Endothelial cell of umbilical vein (primary cell): Measurements from ENCODE around the gene CNGA4. TPM values are rescaled to one million over a fixed set of nuclear protein-coding genes. Genes with fewer than 3 reads are reported as not detected.

Experiments
- BruUV-seq: library from RNA; stranded (reverse); fragments of 400-500 nt; replicated peaks from 2 replicates; lab custom pipeline; 2021; lab: Mats Ljungman, UMichigan
- CTCF ChIA-PET: fragments of 300-600, 350-600 bp; sonication (Branson Sonifier 250); formaldehyde crosslinking; loops from one replicate; lab custom pipeline; 2021; ENCODE audit warnings: antibody characterized with exemption, inconsistent platforms; lab: Charles Lee
- POLR2A ChIA-PET: fragments of 300-600, 350-600 bp; sonication (Branson Sonifier 250); formaldehyde crosslinking; loops from one replicate; lab custom pipeline; 2021; ENCODE audit warnings: antibody characterized with exemption, inconsistent platforms; lab: Charles Lee
- DNase-seq: peaks from one replicate; pipeline ENCODE4 v3.0.0-alpha.2; 2011; ENCODE audit warnings: low read depth, low spot score
- FAIRE-seq: peaks from 2 replicates; lab custom pipeline; 2011; peaks lifted over from hg19 to GRCh38; lab: Jason Lieb, UNC
- H2AFZ ChIP-seq: 2 replicates; pipeline ENCODE4 v1.6.0; 2012; ENCODE audit warnings: low read depth, low read length, control low read depth, inconsistent platforms
- H3K27ac ChIP-seq: 2 replicates; pipeline ENCODE4 v1.5.1; 2011; ENCODE audit warnings: low read depth, mild to moderate bottlenecking, control low read depth, low read length, moderate library complexity; ENCODE audit not compliant: insufficient read depth
- H3K27me3 ChIP-seq, 2 experiments: 2 replicates each; pipeline versions ENCODE4 v1.6.0 to v1.6.1; 2011; ENCODE audit warnings: low read length in 2 of 2, mixed read lengths in 1 of 2; ENCODE audit not compliant: control insufficient read depth in 2 of 2, insufficient read depth in 2 of 2
- H3K36me3 ChIP-seq, 2 experiments: 2 replicates in 1 of 2; 3 replicates in 1 of 2; pipeline ENCODE4 v1.5.1; 2011; ENCODE audit warnings: low read length in 2 of 2, mild to moderate bottlenecking in 1 of 2, moderate library complexity in 1 of 2; ENCODE audit not compliant: control insufficient read depth in 2 of 2, insufficient read depth in 2 of 2; ENCODE audit errors: extremely low read depth in 1 of 2
- H3K4me1 ChIP-seq: 3 replicates; pipeline ENCODE4 v1.5.1; 2011; ENCODE audit warnings: mild to moderate bottlenecking, low read length; ENCODE audit not compliant: control insufficient read depth, insufficient read depth; ENCODE audit errors: extremely low read depth
- H3K4me2 ChIP-seq: 2 replicates; pipeline ENCODE4 v1.6.1; 2011; ENCODE audit warnings: low read length, control low read depth, mixed read lengths; ENCODE audit not compliant: insufficient read depth
- H3K4me3 ChIP-seq, 3 experiments: fragments of 200-600 bp in 1 of 3; sonication (generic), shearing (Covaris generic) in 1 of 3; replicated peaks in 1 of 3; 2 replicates each; pipeline ENCODE4 v1.5.1; 2011 to 2016; ENCODE audit warnings: control low read depth in 3 of 3, low read length in 3 of 3, mild to moderate bottlenecking in 2 of 3, inconsistent platforms in 1 of 3, low read depth in 1 of 3, moderate library complexity in 1 of 3; ENCODE audit not compliant: insufficient read depth in 1 of 3
- H3K79me2 ChIP-seq: 2 replicates; pipeline ENCODE4 v1.6.0; 2012; ENCODE audit warnings: low read length, inconsistent platforms; ENCODE audit not compliant: control insufficient read depth, insufficient read depth
- H3K9ac ChIP-seq: replicated peaks from 2 replicates; pipeline ENCODE3; 2011; ENCODE audit warnings: low read length, control low read depth; ENCODE audit not compliant: insufficient read depth; ENCODE audit errors: extremely low read depth
- H3K9me1 ChIP-seq: replicated peaks from 3 replicates; pipeline ENCODE4 v1.6.0; 2011; ENCODE audit warnings: mild to moderate bottlenecking, low read length; ENCODE audit not compliant: control insufficient read depth, insufficient read depth; ENCODE audit errors: extremely low read depth
- H3K9me3 ChIP-seq: replicated peaks from 2 replicates; pipeline ENCODE4 v1.5.1; 2012; ENCODE audit warnings: low read length, inconsistent platforms; ENCODE audit not compliant: control insufficient read depth, insufficient read depth
- H4K20me1 ChIP-seq: replicated peaks from 2 replicates; pipeline ENCODE3; 2011; ENCODE audit warnings: mild to moderate bottlenecking, low read length; ENCODE audit not compliant: control insufficient read depth, insufficient read depth; ENCODE audit errors: extremely low read depth
- EZH2 ChIP-seq: IDR thresholded peaks from 2 replicates; pipeline ENCODE4 v1.6.1; 2012; ENCODE audit warnings: borderline replicate concordance, low read depth, mild to moderate bottlenecking, moderate library complexity, low read length, inconsistent platforms; ENCODE audit not compliant: severe bottlenecking
- FOS ChIP-seq: IDR thresholded peaks from 2 replicates; pipeline ENCODE4 v1.6.1; 2011; ENCODE audit warnings: mild to moderate bottlenecking, low read length, moderate library complexity, borderline replicate concordance; ENCODE audit not compliant: insufficient read depth
- JUN ChIP-seq: IDR thresholded peaks from 2 replicates; pipeline ENCODE4 v1.6.1; 2011; ENCODE audit warnings: borderline replicate concordance, low read depth; ENCODE audit not compliant: insufficient read length, insufficient read depth
- MAX ChIP-seq: IDR thresholded peaks from 2 replicates; pipeline ENCODE4 v1.6.1; 2011; ENCODE audit not compliant: insufficient read depth, insufficient read length
- POLR2A ChIP-seq: IDR thresholded peaks from 2 replicates; pipeline ENCODE4 v1.6.1; 2012; ENCODE audit warnings: low read depth, mild to moderate bottlenecking, control low read depth, low read length
- POLR2AphosphoS5 ChIP-seq: IDR thresholded peaks from 2 replicates; pipeline ENCODE4 v1.6.1; 2012; ENCODE audit warnings: low read depth, mild to moderate bottlenecking, control low read depth, low read length, moderate library complexity; ENCODE audit not compliant: insufficient read depth
- dilution Hi-C: fragments of 300-500 bp; cut with MboI; formaldehyde crosslinking; loops from one replicate; pipeline ENCODE4 v1.15.0; 2019; ENCODE audit warnings: low sequenced_read_pairs; ENCODE audit not compliant: extremely low pct_ligation_motif_present
- intact Hi-C: fragments of 100-400 bp; cut with micrococcal nuclease; formaldehyde crosslinking; loops from one replicate; pipeline ENCODE4 v1.10.0; 2022
- polyA plus RNA-seq, 4 experiments: library from polyadenylated mRNA; depleted of rRNA in 3 of 4; stranded (reverse) in 3 of 4; unstranded in 1 of 4; fragments of >200 nt; gene quantifications; 2 replicates each; pipeline versions ENCODE4 v1.2.1 to v1.2.3, GENCODE V29; 2011 to 2012; ENCODE audit warnings: missing spikeins in 1 of 4
- total RNA-seq: library from RNA; stranded (reverse); gene quantifications from 2 replicates; pipeline ENCODE4 v1.2.3, GENCODE V29; 2021

CNGA4 gene
- total and polyA plus RNA-seq, 2 donors (not counting 3 experiments of a cell fraction or from before 2014, with no cell fraction given): 0.11 TPM; not detected in 1

GRCh38 chr11:6284250-6284649 lies 45.4 kb downstream of the CNGA4 start:
- no peak for TF ChIP-seq JUN
- no peak for TF ChIP-seq POLR2A
- intact Hi-C loops (no loop called here), dilution Hi-C loops (no loop called here)
- no peak overlapping the region for H3K4me3 ChIP-seq
- POLR2A ChIA-PET: no interaction called here
- no peak overlapping the region for H2AFZ ChIP-seq
- no peaks in the 10 kb centered on the region for H3K79me2 ChIP-seq
- no peaks in the 10 kb centered on the region for H3K9me1 ChIP-seq
- H3K9me3 ChIP-seq: no peaks in the 10 kb centered on the region
- no peaks in the 10 kb centered on the region for H4K20me1 ChIP-seq
- no peaks in the 10 kb centered on the region for H3K36me3 ChIP-seq
- no peak for FAIRE-seq
- H3K9ac ChIP-seq: no peak overlapping the region
- CTCF ChIA-PET: interaction anchor here (3.7 kb wide), 1 partner anchor 79 kb away, joined by 39 read pairs; no protein-coding TSS in a partner anchor
- no peak for DNase-seq
- no peak overlapping the region for H3K4me2 ChIP-seq
- H3K27me3 ChIP-seq: peaks cover 18 to 30% of the 10 kb centered on the region in 2 experiments
- no peak overlapping the region for H3K27ac ChIP-seq
- no TSS peak for BruUV-seq
- H3K4me1 ChIP-seq: no peaks in the 10 kb centered on the region

GRCh38 chr11:6285019-6285418 lies 46.1 kb downstream of the CNGA4 start:
- CTCF ChIA-PET: interaction anchor here (3.7 kb wide), 1 partner anchor 78 kb away, joined by 39 read pairs; no protein-coding TSS in a partner anchor
- H3K9ac ChIP-seq: no peak overlapping the region
- no peak for DNase-seq
- H3K4me2 ChIP-seq: no peak overlapping the region
- no peaks in the 10 kb centered on the region for H3K79me2 ChIP-seq
- no peaks in the 10 kb centered on the region for H3K36me3 ChIP-seq
- no peak overlapping the region for H3K27ac ChIP-seq
- peaks cover 22 to 34% of the 10 kb centered on the region in 2 experiments for H3K27me3 ChIP-seq
- TF ChIP-seq POLR2AphosphoS5 (no peak), FOS (no peak), EZH2 (no peak), MAX (no peak)
- no peaks in the 10 kb centered on the region for H3K9me3 ChIP-seq
- no peaks in the 10 kb centered on the region for H3K4me1 ChIP-seq
- POLR2A ChIA-PET: no interaction called here
- dilution Hi-C loops (no loop called here), intact Hi-C loops (no loop called here)
- no peak overlapping the region for H3K4me3 ChIP-seq
- H3K9me1 ChIP-seq: no peaks in the 10 kb centered on the region
- FAIRE-seq: no peak
- no peak overlapping the region for H2AFZ ChIP-seq
- no TSS peak for BruUV-seq
- no peaks in the 10 kb centered on the region for H4K20me1 ChIP-seq

Other genes with a start within 250 kb of the CNGA4 start
- gene OR56A4, start 232.1 kb upstream of the CNGA4 start, total RNA-seq: not detected in 2 replicates
- gene OR56A4, start 232.1 kb upstream of the CNGA4 start, polyA plus RNA-seq: not detected in 2 replicates
- not detected in 2 replicates for gene OR56A1, start 208.3 kb upstream of the CNGA4 start, total RNA-seq
- not detected in 2 replicates for gene OR56A1, start 208.3 kb upstream of the CNGA4 start, polyA plus RNA-seq
- gene OR56B4, start 131.4 kb upstream of the CNGA4 start, total RNA-seq: not detected in 2 replicates
- gene OR56B4, start 131.4 kb upstream of the CNGA4 start, polyA plus RNA-seq: not detected in 2 replicates
- not detected in 2 replicates for gene OR52B2, start 68.8 kb upstream of the CNGA4 start, total RNA-seq
- not detected in 2 replicates for gene OR52B2, start 68.8 kb upstream of the CNGA4 start, polyA plus RNA-seq
- gene OR52W1, start 39.9 kb upstream of the CNGA4 start, total RNA-seq: not detected in 2 replicates
- gene OR52W1, start 39.9 kb upstream of the CNGA4 start, polyA plus RNA-seq: not detected in 2 replicates
- gene C11orf42, start 33.5 kb upstream of the CNGA4 start, total RNA-seq: not detected in 2 replicates
- gene C11orf42, start 33.5 kb upstream of the CNGA4 start, polyA plus RNA-seq: not detected in 2 replicates
- 21.3 and 23.0 TPM in 2 replicates for gene FHIP1B, start 4.5 kb upstream of the CNGA4 start, total RNA-seq
- 50.1 and 61.5 TPM in 2 replicates for gene FHIP1B, start 4.5 kb upstream of the CNGA4 start, polyA plus RNA-seq
- gene CCKBR, start 20.7 kb downstream of the CNGA4 start, total RNA-seq: not detected in 2 replicates
- not detected in 2 replicates for gene CCKBR, start 20.7 kb downstream of the CNGA4 start, polyA plus RNA-seq
- gene CAVIN3, start 81.4 kb downstream of the CNGA4 start, total RNA-seq: 153 and 164 TPM in 2 replicates
- gene CAVIN3, start 81.4 kb downstream of the CNGA4 start, polyA plus RNA-seq: 221 and 241 TPM in 2 replicates
- 51.9 and 58.9 TPM in 2 replicates for gene SMPD1, start 151.4 kb downstream of the CNGA4 start, total RNA-seq
- gene SMPD1, start 151.4 kb downstream of the CNGA4 start, polyA plus RNA-seq: 93.6 and 105 TPM in 2 replicates
- gene APBB1, start 180.0 kb downstream of the CNGA4 start, total RNA-seq: 44.3 and 48.0 TPM in 2 replicates
- gene APBB1, start 180.0 kb downstream of the CNGA4 start, polyA plus RNA-seq: 63.5 and 63.8 TPM in 2 replicates
- gene HPX, start 201.9 kb downstream of the CNGA4 start, total RNA-seq: 1.3 and 2.1 TPM in 2 replicates
- gene HPX, start 201.9 kb downstream of the CNGA4 start, polyA plus RNA-seq: 1.5 and 1.6 TPM in 2 replicates
- gene TRIM3, start 234.9 kb downstream of the CNGA4 start, total RNA-seq: 25.6 and 29.2 TPM in 2 replicates
- gene TRIM3, start 234.9 kb downstream of the CNGA4 start, polyA plus RNA-seq: 21.8 and 22.2 TPM in 2 replicates
- gene ARFIP2, start 242.2 kb downstream of the CNGA4 start, total RNA-seq: 46.7 and 48.4 TPM in 2 replicates
- 62.9 and 64.6 TPM in 2 replicates for gene ARFIP2, start 242.2 kb downstream of the CNGA4 start, polyA plus RNA-seq
- 29.2 and 31.3 TPM in 2 replicates for gene TIMM10B, start 242.4 kb downstream of the CNGA4 start, total RNA-seq
- gene TIMM10B, start 242.4 kb downstream of the CNGA4 start, polyA plus RNA-seq: 36.5 and 41.8 TPM in 2 replicates